K562 treated with DMSO at 1 percent for 12 hours (cell line): ENCODE measurements around the gene PAGE2. TPM values are rescaled to one million over a fixed set of nuclear protein-coding genes. Genes with fewer than 3 reads are reported as not detected.

Experiments
- total RNA-seq: library from RNA; unstranded; fragments of 300-600 nt; gene quantifications from 2 replicates; pipeline ENCODE4 v1.2.3, GENCODE V29; 2022; ENCODE audit not compliant: insufficient read depth

Gene PAGE2
- total RNA-seq, result 3.5 and 5.3 TPM in 2 replicates

GRCh38 chrX:55088795-55089489 lies at the start of gene PAGE2:
Gene PAGE2, plus strand, starts transcription at chrX:55089018. Its CDS starts 1,003 bp downstream, at chrX:55090021.

GRCh38 chrX:55074851-55075467 lies 13.9 kb upstream of the PAGE2 start, which contains the start of gene PAGE2B:
Gene PAGE2B, plus strand, starts transcription at chrX:55075030. Its CDS starts 1,012 bp downstream, at chrX:55076042.

Other genes with a start within 250 kb of the PAGE2 start
- 0.94 and 2.3 TPM in 2 replicates for gene TRO, start 168.2 kb upstream of the PAGE2 start, total RNA-seq
- gene PFKFB1, start 94.8 kb upstream of the PAGE2 start, total RNA-seq, result not detected in 2 replicates
- 20.6 and 26.9 TPM in 2 replicates for gene APEX2, start 88.7 kb upstream of the PAGE2 start, total RNA-seq
- 59.2 and 71.4 TPM in 2 replicates for gene ALAS2, start 58.0 kb upstream of the PAGE2 start, total RNA-seq
- 28.3 and 31.1 TPM in 2 replicates for gene PAGE2B, start 14.0 kb upstream of the PAGE2 start, total RNA-seq
- 234 and 275 TPM in 2 replicates for gene PAGE5, start 131.3 kb downstream of the PAGE2 start, total RNA-seq
- gene PAGE3, start 175.9 kb downstream of the PAGE2 start, total RNA-seq, result not detected in 2 replicates